ENCODE data around the gene TEX11.

DNA sequence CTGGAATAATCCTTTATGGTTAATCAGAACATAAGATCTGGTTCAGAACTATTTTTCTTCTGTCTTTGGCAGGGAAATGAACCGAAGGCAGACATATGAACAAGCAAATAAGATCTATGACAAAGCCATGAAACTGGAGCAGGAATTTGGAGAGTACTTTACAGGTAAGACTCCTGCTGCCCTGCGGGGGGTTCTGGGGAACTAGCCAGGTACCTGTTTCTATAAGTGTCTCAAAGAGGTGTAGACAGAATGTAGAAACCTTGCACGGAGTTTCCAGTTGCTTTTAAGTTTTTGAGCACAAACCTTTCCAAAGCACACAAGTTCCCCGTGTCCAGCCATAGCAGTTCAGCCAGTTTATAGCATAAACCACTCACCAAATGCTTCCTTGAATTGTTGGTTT, 407.7 kb downstream of the TEX11 start:
- TF ChIP-seq, protein P1, sequence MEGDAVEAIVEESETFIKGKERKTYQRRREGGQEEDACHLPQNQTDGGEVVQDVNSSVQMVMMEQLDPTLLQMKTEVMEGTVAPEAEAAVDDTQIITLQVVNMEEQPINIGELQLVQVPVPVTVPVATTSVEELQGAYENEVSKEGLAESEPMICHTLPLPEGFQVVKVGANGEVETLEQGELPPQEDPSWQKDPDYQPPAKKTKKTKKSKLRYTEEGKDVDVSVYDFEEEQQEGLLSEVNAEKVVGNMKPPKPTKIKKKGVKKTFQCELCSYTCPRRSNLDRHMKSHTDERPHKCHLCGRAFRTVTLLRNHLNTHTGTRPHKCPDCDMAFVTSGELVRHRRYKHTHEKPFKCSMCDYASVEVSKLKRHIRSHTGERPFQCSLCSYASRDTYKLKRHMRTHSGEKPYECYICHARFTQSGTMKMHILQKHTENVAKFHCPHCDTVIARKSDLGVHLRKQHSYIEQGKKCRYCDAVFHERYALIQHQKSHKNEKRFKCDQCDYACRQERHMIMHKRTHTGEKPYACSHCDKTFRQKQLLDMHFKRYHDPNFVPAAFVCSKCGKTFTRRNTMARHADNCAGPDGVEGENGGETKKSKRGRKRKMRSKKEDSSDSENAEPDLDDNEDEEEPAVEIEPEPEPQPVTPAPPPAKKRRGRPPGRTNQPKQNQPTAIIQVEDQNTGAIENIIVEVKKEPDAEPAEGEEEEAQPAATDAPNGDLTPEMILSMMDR (IDR thresholded peaks at IDR 0.05): no peak
- no peak for TF ChIP-seq POLR2A (IDR thresholded peaks at IDR 0.05)

Data from Peyer's patch (tissue), 4 donors.